HG03159 (cell line): ENCODE results near the gene OR2C3.
A peak's percentile ranks its signal among the peaks of the same experiment; 100 is the strongest.

ENCODE experiments used
- ATAC-seq: cut with Tn5 transposase; IDR thresholded peaks from one replicate; pipeline ENCODE4 v1.9.1; 2021; ENCODE audit warnings: mild to moderate bottlenecking, moderate library complexity; ENCODE audit not compliant: unreplicated experiment

Gene OR2C3

GRCh38 chr1:247518613-247518891 is 17.7 kb downstream of the OR2C3 start:
- ATAC-seq, result no peak

- ATAC-seq, result no peak
These were observed 18.2 kb downstream of the OR2C3 start for GRCh38 chr1:247517795-247518612.

- ATAC-seq, result no peak
These were observed 29.4 kb downstream of the OR2C3 start for GRCh38 chr1:247506831-247507230.

- ATAC-seq, result no peak
These were observed 35.4 kb downstream of the OR2C3 start for GRCh38 chr1:247500865-247501264.

- ATAC-seq, result no peak
These were observed 39.5 kb downstream of the OR2C3 start for GRCh38 chr1:247496581-247497285.

- ATAC-seq, result peak; percentile 97
These were observed 41.5 kb downstream of the OR2C3 start for GRCh38 chr1:247494767-247495166.

- no peak for ATAC-seq
These were observed 43.1 kb downstream of the OR2C3 start for GRCh38 chr1:247493106-247493505.

GRCh38 chr1:247491328-247491727 is 44.9 kb downstream of the OR2C3 start:
- ATAC-seq, result no peak

GRCh38 chr1:247487057-247487456 is 49.2 kb downstream of the OR2C3 start:
- peak; percentile 67 for ATAC-seq

- no peak for ATAC-seq
These were observed 53.5 kb downstream of the OR2C3 start for GRCh38 chr1:247482747-247483146.

GRCh38 chr1:247476328-247477058 is 59.7 kb downstream of the OR2C3 start:
- peak; percentile 60 for ATAC-seq

GRCh38 chr1:247475793-247476192 is 60.4 kb downstream of the OR2C3 start:
- no peak for ATAC-seq
